Bronchus fibroblast of lung (primary cell): Measurements from ENCODE around the gene CHODL. TPM values are rescaled to one million over a fixed set of nuclear protein-coding genes. Genes with fewer than 3 reads are reported as not detected.

ENCODE experiments used
- total RNA-seq: library from RNA; depleted of rRNA; stranded (reverse); fragments of >200 nt; gene quantifications from 2 replicates; pipeline ENCODE4 v1.2.3, GENCODE V29; 2015

Gene CHODL
- total RNA-seq: 0.15 TPM in 1 of 2 replicates, not detected in the other

DNA sequence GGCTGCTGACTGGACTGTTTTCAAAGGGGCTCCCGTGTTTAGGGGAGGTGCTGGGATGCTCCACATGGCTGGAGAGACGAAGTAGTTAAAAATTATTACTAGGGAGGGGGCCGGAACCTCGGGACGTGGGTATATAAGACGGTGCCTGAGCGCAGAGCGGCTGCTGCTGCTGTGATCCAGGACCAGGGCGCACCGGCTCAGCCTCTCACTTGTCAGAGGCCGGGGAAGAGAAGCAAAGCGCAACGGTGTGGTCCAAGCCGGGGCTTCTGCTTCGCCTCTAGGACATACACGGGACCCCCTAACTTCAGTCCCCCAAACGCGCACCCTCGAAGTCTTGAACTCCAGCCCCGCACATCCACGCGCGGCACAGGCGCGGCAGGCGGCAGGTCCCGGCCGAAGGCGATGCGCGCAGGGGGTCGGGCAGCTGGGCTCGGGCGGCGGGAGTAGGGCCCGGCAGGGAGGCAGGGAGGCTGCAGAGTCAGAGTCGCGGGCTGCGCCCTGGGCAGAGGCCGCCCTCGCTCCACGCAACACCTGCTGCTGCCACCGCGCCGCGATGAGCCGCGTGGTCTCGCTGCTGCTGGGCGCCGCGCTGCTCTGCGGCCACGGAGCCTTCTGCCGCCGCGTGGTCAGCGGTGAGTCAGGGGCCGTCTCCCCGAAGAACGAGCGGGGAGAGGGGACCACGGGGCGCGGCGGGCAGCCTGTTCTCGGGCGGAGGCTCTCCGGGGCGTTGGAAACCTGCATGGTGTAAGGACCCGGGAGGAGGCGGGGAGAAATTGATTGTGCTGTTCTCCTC, at the start of gene CHODL:
Gene CHODL (plus strand): TSS at position 163 of the 793 bp plus-strand sequence. CDS start 391 bp downstream, at position 554.

Other genes with a start within 250 kb of the CHODL start
- not detected in 2 replicates for gene TMPRSS15, start 159.0 kb downstream of the CHODL start, total RNA-seq